HepG2 (cell line): ENCODE data around the gene SUN1. TPM values are rescaled to one million over a fixed set of nuclear protein-coding genes. Genes with fewer than 3 reads are reported as not detected.

Experiments
- ATAC-seq: fragments of 200-7000 bp; cut with Tn5 transposase; 3 replicates; pipeline ENCODE4 v1.9.1; 2020; ENCODE audit warnings: mild to moderate bottlenecking, moderate library complexity
- BruUV-seq: library from RNA; stranded (reverse); fragments of 400-500 nt; replicated peaks from 2 replicates; lab custom pipeline; 2021; lab: Mats Ljungman, UMichigan
- CTCF ChIA-PET: fragments of 300-600 bp; formaldehyde crosslinking; extraction: SDS; loops from one replicate; lab custom pipeline; 2021; ENCODE audit warnings: low total read pairs, inconsistent platforms, low intra/inter-chr PET ratio; lab: Yijun Ruan, JAX
- POLR2A ChIA-PET: fragments of 350-600 bp; sonication (Branson Sonifier 250); formaldehyde crosslinking; loops from one replicate; lab custom pipeline; 2020; ENCODE audit warnings: antibody characterized with exemption, inconsistent platforms; lab: Yijun Ruan, JAX
- DNase-seq: peaks from one replicate; pipeline ENCODE4 v3.0.0-alpha.2; 2015; ENCODE audit warnings: low spot score
- FAIRE-seq: peaks from 3 replicates; lab custom pipeline; 2011; peaks lifted over from hg19 to GRCh38; lab: Jason Lieb, UNC
- H2AFZ ChIP-seq: one replicate; pipeline ENCODE4 v1.6.1; 2011; ENCODE audit warnings: low read length, inconsistent platforms
- H3K27ac ChIP-seq: fragments of 300-600 bp; 3 replicates; pipeline ENCODE4 v1.8.0; 2011; ENCODE audit warnings: mixed run types, mild to moderate bottlenecking, mixed read lengths, low read length, inconsistent platforms; ENCODE audit not compliant: insufficient read depth; ENCODE audit errors: extremely low read length
- H3K27me3 ChIP-seq, 2 experiments: fragments of 200-600 bp in 1 of 2; 2 replicates in 1 of 2; 3 replicates in 1 of 2; pipeline versions ENCODE4 v1.6.0 to v1.8.0; 2011; ENCODE audit warnings: low read length in 2 of 2, mild to moderate bottlenecking in 2 of 2, moderate library complexity in 2 of 2, inconsistent platforms in 1 of 2; ENCODE audit not compliant: insufficient read depth in 2 of 2, control insufficient read depth in 1 of 2
- H3K36me3 ChIP-seq, 2 experiments: fragments of 200-600 bp in 1 of 2; replicated peaks in 1 of 2; 2 replicates in 1 of 2; 3 replicates in 1 of 2; pipeline versions ENCODE4 v1.5.1 to v1.8.0; 2011; ENCODE audit warnings: low read length in 2 of 2, inconsistent platforms in 1 of 2; ENCODE audit not compliant: insufficient read depth in 2 of 2, control insufficient read depth in 1 of 2
- H3K4me1 ChIP-seq: 2 replicates; pipeline ENCODE4 v1.5.1; 2012; ENCODE audit warnings: low read length, inconsistent platforms; ENCODE audit not compliant: insufficient read depth
- H3K4me2 ChIP-seq: 2 replicates; pipeline ENCODE4 v1.6.0; 2011; ENCODE audit warnings: low read depth, low read length, inconsistent platforms
- H3K4me3 ChIP-seq, 3 experiments: fragments of 200-600 bp in 1 of 3; sonication (generic), shearing (Covaris generic) in 1 of 3; replicated peaks in 1 of 3; 2 replicates each; pipeline ENCODE4 v1.5.1; 2011 to 2016; ENCODE audit warnings: low read length in 3 of 3, inconsistent platforms in 2 of 3, low read depth in 2 of 3, mild to moderate bottlenecking in 2 of 3, control low read depth in 1 of 3, mixed read lengths in 1 of 3; ENCODE audit not compliant: insufficient read depth in 1 of 3
- H3K79me2 ChIP-seq: one replicate; pipeline ENCODE4 v1.6.1; 2011; ENCODE audit warnings: low read length, inconsistent platforms; ENCODE audit not compliant: insufficient read depth
- H3K9ac ChIP-seq: 2 replicates; pipeline ENCODE4 v1.6.0; 2011; ENCODE audit warnings: mild to moderate bottlenecking, low read depth, low read length, inconsistent platforms; ENCODE audit not compliant: insufficient read depth
- H3K9me3 ChIP-seq: 2 replicates; pipeline ENCODE4 v1.5.1; 2012; ENCODE audit warnings: mild to moderate bottlenecking, low read length
- H4K20me1 ChIP-seq: 2 replicates; pipeline ENCODE4 v1.6.0; 2011; ENCODE audit warnings: inconsistent platforms, mild to moderate bottlenecking, low read length, moderate library complexity; ENCODE audit not compliant: insufficient read depth
- HMGXB4 ChIP-seq, 2 experiments: sonication (generic) in 1 of 2; formaldehyde crosslinking in 1 of 2; IDR thresholded peaks; 2 replicates each; pipeline versions ENCODE4 v1.4.0 to v1.6.1; 2018 to 2020; ENCODE audit warnings: missing genetic modification reagents in 2 of 2, borderline replicate concordance in 1 of 2, low read depth in 1 of 2, mild to moderate bottlenecking in 1 of 2, missing biosample characterization in 1 of 2
- HOXA5 ChIP-seq: sonication (generic); formaldehyde crosslinking; IDR thresholded peaks from 2 replicates; pipeline ENCODE4 v1.4.0; 2020; ENCODE audit warnings: missing genetic modification reagents
- IRX3 ChIP-seq: sonication (generic); formaldehyde crosslinking; IDR thresholded peaks from 2 replicates; pipeline ENCODE4 v1.8.1; 2023; ENCODE audit warnings: mild to moderate bottlenecking, low read depth, missing genetic modification reagents, borderline replicate concordance
- PREB ChIP-seq: sonication (generic); formaldehyde crosslinking; IDR thresholded peaks from 2 replicates; pipeline ENCODE4 v1.4.0; 2020; ENCODE audit warnings: missing genetic modification reagents
- ZNF207 ChIP-seq: fragments of 450-650 bp; IDR thresholded peaks from 2 replicates; pipeline ENCODE4 v1.6.1; 2016; ENCODE audit warnings: antibody characterized with exemption, borderline replicate concordance
- ZNF350 ChIP-seq: sonication (generic); formaldehyde crosslinking; IDR thresholded peaks from 2 replicates; pipeline ENCODE4 v1.4.0; 2020; ENCODE audit warnings: mild to moderate bottlenecking, low read depth, missing genetic modification reagents, borderline replicate concordance
- ZNF672 ChIP-seq: sonication (generic); formaldehyde crosslinking; IDR thresholded peaks from 2 replicates; pipeline ENCODE4 v1.8.1; 2022; ENCODE audit warnings: missing genetic modification reagents
- ZNF749 ChIP-seq: sonication (generic); formaldehyde crosslinking; IDR thresholded peaks from 2 replicates; pipeline ENCODE4 v1.8.0; 2022; ENCODE audit warnings: mild to moderate bottlenecking, missing genetic modification reagents, moderate library complexity, borderline replicate concordance
- ZNF839 ChIP-seq: sonication (generic); formaldehyde crosslinking; IDR thresholded peaks from 2 replicates; pipeline ENCODE4 v1.4.0; 2020; ENCODE audit warnings: missing genetic modification reagents, mild to moderate bottlenecking, borderline replicate concordance
- ZNF878 ChIP-seq: sonication (generic); formaldehyde crosslinking; IDR thresholded peaks from 2 replicates; pipeline ENCODE4 v1.8.1; 2023; ENCODE audit warnings: mild to moderate bottlenecking, missing genetic modification reagents, moderate library complexity
- whole genome bisulfite sequencing: methylation state at CpG from one replicate; pipeline ENCODE4 v1.1.6; 2017; ENCODE audit warnings: low lambda C conversion rate; 5-methylcytosine and 5-hydroxymethylcytosine counted together
- in situ Hi-C: cut with HindIII; loops from 2 replicates; pipeline ENCODE4 v1.10.0; 2017; ENCODE audit warnings: low pct_unique_long_range_greater_than_20kb; ENCODE audit not compliant: extremely low pct_ligation_motif_present
- intact Hi-C: fragments of 100-400 bp; cut with micrococcal nuclease; formaldehyde crosslinking; loops from one replicate; pipeline ENCODE4 v1.10.0; 2022; ENCODE audit not compliant: unreplicated experiment
- polyA plus RNA-seq, 8 experiments: library from polyadenylated mRNA; depleted of rRNA in 3 of 8; stranded (reverse) in 7 of 8; unstranded in 1 of 8; fragments of >200 nt; fragmentation: Illumina TruSeq in 4 of 8; extraction: Trizol in 4 of 8; gene quantifications; 2 replicates each; pipeline versions ENCODE4 v1.2.1 to v1.2.3, GENCODE V29; 2011 to 2016; ENCODE audit warnings: low read depth in 4 of 8, missing spikeins in 1 of 8, mixed read lengths in 1 of 8; ENCODE audit not compliant: insufficient read depth in 1 of 8
- total RNA-seq, 5 experiments: library from RNA; depleted of rRNA; stranded (reverse); fragments of >200 nt; fragmentation: Illumina TruSeq; extraction: Trizol; gene quantifications; 2 replicates each; pipeline ENCODE4 v1.2.3, GENCODE V29; 2016; ENCODE audit warnings: low read depth in 1 of 5
- TF ChIP-seq, protein P1 (sequence below): sonication (generic); formaldehyde crosslinking; IDR thresholded peaks from 2 replicates; pipeline ENCODE4 v1.4.0; 2020; ENCODE audit warnings: missing genetic modification reagents, mild to moderate bottlenecking, borderline replicate concordance
- TF ChIP-seq, protein P2 (sequence below): sonication (generic); formaldehyde crosslinking; IDR thresholded peaks from 2 replicates; pipeline ENCODE4 v1.4.0; 2020; ENCODE audit warnings: missing genetic modification reagents, borderline replicate concordance

Gene SUN1
- total and polyA plus RNA-seq, 2 of the 13 experiments (the other 11 are each of a cell fraction or from before 2014, with no cell fraction given) = 47.0 to 126 TPM

GRCh38 chr7:918118-918425 is 85.8 kb downstream of the SUN1 start (continued):
- TF ChIP-seq ZNF878 (CRISPR knock-in tag) = no peak
- TF ChIP-seq, protein P1, sequence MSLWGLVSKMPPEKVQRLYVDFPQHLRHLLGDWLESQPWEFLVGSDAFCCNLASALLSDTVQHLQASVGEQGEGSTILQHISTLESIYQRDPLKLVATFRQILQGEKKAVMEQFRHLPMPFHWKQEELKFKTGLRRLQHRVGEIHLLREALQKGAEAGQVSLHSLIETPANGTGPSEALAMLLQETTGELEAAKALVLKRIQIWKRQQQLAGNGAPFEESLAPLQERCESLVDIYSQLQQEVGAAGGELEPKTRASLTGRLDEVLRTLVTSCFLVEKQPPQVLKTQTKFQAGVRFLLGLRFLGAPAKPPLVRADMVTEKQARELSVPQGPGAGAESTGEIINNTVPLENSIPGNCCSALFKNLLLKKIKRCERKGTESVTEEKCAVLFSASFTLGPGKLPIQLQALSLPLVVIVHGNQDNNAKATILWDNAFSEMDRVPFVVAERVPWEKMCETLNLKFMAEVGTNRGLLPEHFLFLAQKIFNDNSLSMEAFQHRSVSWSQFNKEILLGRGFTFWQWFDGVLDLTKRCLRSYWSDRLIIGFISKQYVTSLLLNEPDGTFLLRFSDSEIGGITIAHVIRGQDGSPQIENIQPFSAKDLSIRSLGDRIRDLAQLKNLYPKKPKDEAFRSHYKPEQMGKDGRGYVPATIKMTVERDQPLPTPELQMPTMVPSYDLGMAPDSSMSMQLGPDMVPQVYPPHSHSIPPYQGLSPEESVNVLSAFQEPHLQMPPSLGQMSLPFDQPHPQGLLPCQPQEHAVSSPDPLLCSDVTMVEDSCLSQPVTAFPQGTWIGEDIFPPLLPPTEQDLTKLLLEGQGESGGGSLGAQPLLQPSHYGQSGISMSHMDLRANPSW (CRISPR knock-in tag) = no peak
- TF ChIP-seq IRX3 (CRISPR knock-in tag) = no peak
- TF ChIP-seq ZNF749 (CRISPR knock-in tag) = no peak
- TF ChIP-seq PREB (CRISPR knock-in tag) = no peak

DNA sequence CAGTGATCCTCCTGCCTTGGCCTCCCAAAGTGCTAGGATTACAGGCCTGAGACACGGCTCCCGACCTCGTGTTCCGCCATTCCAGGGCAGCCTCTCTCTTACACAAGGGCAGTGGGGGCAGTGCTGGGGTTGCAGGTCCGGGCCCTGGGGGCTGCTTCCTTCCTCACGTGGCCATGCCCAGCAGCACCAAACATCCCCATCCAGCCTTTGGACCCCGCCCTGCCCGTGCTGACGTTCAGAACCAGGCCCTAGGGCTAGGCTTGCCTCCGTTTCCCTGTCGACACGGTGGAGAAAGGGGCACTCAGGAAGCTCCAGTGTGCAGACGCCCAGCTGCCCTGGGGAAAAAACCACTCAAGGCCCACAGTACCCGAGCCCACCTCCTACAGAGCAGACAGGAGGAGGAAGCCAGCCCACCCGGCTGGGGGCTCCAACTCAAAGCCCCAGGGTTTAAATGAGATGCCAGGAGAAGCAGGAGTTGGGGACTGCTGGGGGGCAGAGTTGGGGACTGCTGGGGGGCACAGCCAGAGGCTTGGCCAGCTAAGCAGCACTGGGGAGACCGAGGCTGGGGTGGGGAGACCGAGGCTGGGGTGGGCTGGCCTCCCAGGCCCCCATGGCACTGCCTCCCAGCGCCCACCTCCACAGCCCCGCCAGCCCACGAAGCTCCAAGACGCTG is 86.3 kb downstream of the SUN1 start:
- Histone ChIP-seq H4K20me1 (no peaks in the 10 kb centered on the region), H3K79me2 (no peaks in the 10 kb centered on the region), H3K9me3 (no peaks in the 10 kb centered on the region), H2AFZ (no peak overlapping the region), H3K4me2 (no peak overlapping the region), H3K9ac (no peak overlapping the region), H3K27ac (no peak overlapping the region), H3K4me3 (no peak overlapping the region), H3K4me1 (peaks cover 9% of the 10 kb centered on the region; the same call in 1 of the 2 replicates), H3K27me3 (no peaks in the 10 kb centered on the region), H3K36me3 (no peaks in the 10 kb centered on the region)
- 95% methylated on average over 16 of the region's 21 CpGs for WGBS
- ATAC-seq = no peak
- no TSS peak for BruUV-seq
- FAIRE-seq = no peak
- no peak for DNase-seq
- intact Hi-C loops = no loop called here
- in situ Hi-C loops = no loop called here
- ChIA-PET CTCF (no interaction called here), POLR2A (no interaction called here)
- TF ChIP-seq ZNF207 (no peak), ZNF350 (CRISPR knock-in tag) (no peak), ZNF672 (no peak), HOXA5 (CRISPR knock-in tag) (no peak), HMGXB4 (CRISPR knock-in tag; IDR thresholded peaks at IDR 0.05; ENCODE audit: borderline replicate concordance in 1 of 2, low read depth in 1 of 2) (no peak), ZNF839 (CRISPR knock-in tag) (no peak)
- TF ChIP-seq, protein P2, sequence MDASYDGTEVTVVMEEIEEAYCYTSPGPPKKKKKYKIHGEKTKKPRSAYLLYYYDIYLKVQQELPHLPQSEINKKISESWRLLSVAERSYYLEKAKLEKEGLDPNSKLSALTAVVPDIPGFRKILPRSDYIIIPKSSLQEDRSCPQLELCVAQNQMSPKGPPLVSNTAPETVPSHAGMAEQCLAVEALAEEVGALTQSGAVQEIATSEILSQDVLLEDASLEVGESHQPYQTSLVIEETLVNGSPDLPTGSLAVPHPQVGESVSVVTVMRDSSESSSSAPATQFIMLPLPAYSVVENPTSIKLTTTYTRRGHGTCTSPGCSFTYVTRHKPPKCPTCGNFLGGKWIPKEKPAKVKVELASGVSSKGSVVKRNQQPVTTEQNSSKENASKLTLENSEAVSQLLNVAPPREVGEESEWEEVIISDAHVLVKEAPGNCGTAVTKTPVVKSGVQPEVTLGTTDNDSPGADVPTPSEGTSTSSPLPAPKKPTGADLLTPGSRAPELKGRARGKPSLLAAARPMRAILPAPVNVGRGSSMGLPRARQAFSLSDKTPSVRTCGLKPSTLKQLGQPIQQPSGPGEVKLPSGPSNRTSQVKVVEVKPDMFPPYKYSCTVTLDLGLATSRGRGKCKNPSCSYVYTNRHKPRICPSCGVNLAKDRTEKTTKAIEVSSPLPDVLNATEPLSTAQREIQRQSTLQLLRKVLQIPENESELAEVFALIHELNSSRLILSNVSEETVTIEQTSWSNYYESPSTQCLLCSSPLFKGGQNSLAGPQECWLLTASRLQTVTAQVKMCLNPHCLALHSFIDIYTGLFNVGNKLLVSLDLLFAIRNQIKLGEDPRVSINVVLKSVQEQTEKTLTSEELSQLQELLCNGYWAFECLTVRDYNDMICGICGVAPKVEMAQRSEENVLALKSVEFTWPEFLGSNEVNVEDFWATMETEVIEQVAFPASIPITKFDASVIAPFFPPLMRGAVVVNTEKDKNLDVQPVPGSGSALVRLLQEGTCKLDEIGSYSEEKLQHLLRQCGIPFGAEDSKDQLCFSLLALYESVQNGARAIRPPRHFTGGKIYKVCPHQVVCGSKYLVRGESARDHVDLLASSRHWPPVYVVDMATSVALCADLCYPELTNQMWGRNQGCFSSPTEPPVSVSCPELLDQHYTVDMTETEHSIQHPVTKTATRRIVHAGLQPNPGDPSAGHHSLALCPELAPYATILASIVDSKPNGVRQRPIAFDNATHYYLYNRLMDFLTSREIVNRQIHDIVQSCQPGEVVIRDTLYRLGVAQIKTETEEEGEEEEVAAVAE (CRISPR knock-in tag) = no peak
